Endothelial cell of umbilical vein (primary cell): ENCODE results near the gene CACNA1B. TPM values are rescaled to one million over a fixed set of nuclear protein-coding genes. Genes with fewer than 3 reads are reported as not detected.
"Not testable (repeated sequence)": the region's sequence is repeated elsewhere in the genome, so short reads cannot be mapped to it uniquely, and the experiment has no call there.

ENCODE experiments used
- BruUV-seq: library from RNA; stranded (reverse); fragments of 400-500 nt; replicated peaks from 2 replicates; lab custom pipeline; 2021; lab: Mats Ljungman, UMichigan
- CTCF ChIA-PET: fragments of 300-600, 350-600 bp; sonication (Branson Sonifier 250); formaldehyde crosslinking; loops from one replicate; lab custom pipeline; 2021; ENCODE audit warnings: antibody characterized with exemption, inconsistent platforms; lab: Charles Lee
- POLR2A ChIA-PET: fragments of 300-600, 350-600 bp; sonication (Branson Sonifier 250); formaldehyde crosslinking; loops from one replicate; lab custom pipeline; 2021; ENCODE audit warnings: antibody characterized with exemption, inconsistent platforms; lab: Charles Lee
- DNase-seq: peaks from one replicate; pipeline ENCODE4 v3.0.0-alpha.2; 2011; ENCODE audit warnings: low read depth, low spot score
- FAIRE-seq: peaks from 2 replicates; lab custom pipeline; 2011; peaks lifted over from hg19 to GRCh38; lab: Jason Lieb, UNC
- H2AFZ ChIP-seq: 2 replicates; pipeline ENCODE4 v1.6.0; 2012; ENCODE audit warnings: low read depth, low read length, control low read depth, inconsistent platforms
- H3K27ac ChIP-seq: 2 replicates; pipeline ENCODE4 v1.5.1; 2011; ENCODE audit warnings: low read depth, mild to moderate bottlenecking, control low read depth, low read length, moderate library complexity; ENCODE audit not compliant: insufficient read depth
- H3K27me3 ChIP-seq, 2 experiments: 2 replicates each; pipeline versions ENCODE4 v1.6.0 to v1.6.1; 2011; ENCODE audit warnings: low read length in 2 of 2, mixed read lengths in 1 of 2; ENCODE audit not compliant: control insufficient read depth in 2 of 2, insufficient read depth in 2 of 2
- H3K36me3 ChIP-seq, 2 experiments: 2 replicates in 1 of 2; 3 replicates in 1 of 2; pipeline ENCODE4 v1.5.1; 2011; ENCODE audit warnings: low read length in 2 of 2, mild to moderate bottlenecking in 1 of 2, moderate library complexity in 1 of 2; ENCODE audit not compliant: control insufficient read depth in 2 of 2, insufficient read depth in 2 of 2; ENCODE audit errors: extremely low read depth in 1 of 2
- H3K4me1 ChIP-seq: 3 replicates; pipeline ENCODE4 v1.5.1; 2011; ENCODE audit warnings: mild to moderate bottlenecking, low read length; ENCODE audit not compliant: control insufficient read depth, insufficient read depth; ENCODE audit errors: extremely low read depth
- H3K4me2 ChIP-seq: 2 replicates; pipeline ENCODE4 v1.6.1; 2011; ENCODE audit warnings: low read length, control low read depth, mixed read lengths; ENCODE audit not compliant: insufficient read depth
- H3K4me3 ChIP-seq, 3 experiments: fragments of 200-600 bp in 1 of 3; sonication (generic), shearing (Covaris generic) in 1 of 3; replicated peaks in 1 of 3; 2 replicates each; pipeline ENCODE4 v1.5.1; 2011 to 2016; ENCODE audit warnings: control low read depth in 3 of 3, low read length in 3 of 3, mild to moderate bottlenecking in 2 of 3, inconsistent platforms in 1 of 3, low read depth in 1 of 3, moderate library complexity in 1 of 3; ENCODE audit not compliant: insufficient read depth in 1 of 3
- H3K79me2 ChIP-seq: 2 replicates; pipeline ENCODE4 v1.6.0; 2012; ENCODE audit warnings: low read length, inconsistent platforms; ENCODE audit not compliant: control insufficient read depth, insufficient read depth
- H3K9ac ChIP-seq: replicated peaks from 2 replicates; pipeline ENCODE3; 2011; ENCODE audit warnings: low read length, control low read depth; ENCODE audit not compliant: insufficient read depth; ENCODE audit errors: extremely low read depth
- H3K9me1 ChIP-seq: replicated peaks from 3 replicates; pipeline ENCODE4 v1.6.0; 2011; ENCODE audit warnings: mild to moderate bottlenecking, low read length; ENCODE audit not compliant: control insufficient read depth, insufficient read depth; ENCODE audit errors: extremely low read depth
- H3K9me3 ChIP-seq: replicated peaks from 2 replicates; pipeline ENCODE4 v1.5.1; 2012; ENCODE audit warnings: low read length, inconsistent platforms; ENCODE audit not compliant: control insufficient read depth, insufficient read depth
- H4K20me1 ChIP-seq: replicated peaks from 2 replicates; pipeline ENCODE3; 2011; ENCODE audit warnings: mild to moderate bottlenecking, low read length; ENCODE audit not compliant: control insufficient read depth, insufficient read depth; ENCODE audit errors: extremely low read depth
- CTCF ChIP-seq, 2 donors: IDR thresholded peaks; 1 replicate in 1 of 2; 2 replicates in 1 of 2; pipeline ENCODE4 v1.5.1; 2011; ENCODE audit warnings: low read length in 2 of 2, mild to moderate bottlenecking in 2 of 2, moderate library complexity in 2 of 2, control low read depth in 1 of 2, inconsistent platforms in 1 of 2, low read depth in 1 of 2; ENCODE audit not compliant: insufficient read depth in 1 of 2; ENCODE audit errors: extremely low read depth in 1 of 2
- dilution Hi-C: fragments of 300-500 bp; cut with MboI; formaldehyde crosslinking; loops from one replicate; pipeline ENCODE4 v1.15.0; 2019; ENCODE audit warnings: low sequenced_read_pairs; ENCODE audit not compliant: extremely low pct_ligation_motif_present
- intact Hi-C: fragments of 100-400 bp; cut with micrococcal nuclease; formaldehyde crosslinking; loops from one replicate; pipeline ENCODE4 v1.10.0; 2022
- polyA plus RNA-seq, 4 experiments: library from polyadenylated mRNA; depleted of rRNA in 3 of 4; stranded (reverse) in 3 of 4; unstranded in 1 of 4; fragments of >200 nt; gene quantifications; 2 replicates each; pipeline versions ENCODE4 v1.2.1 to v1.2.3, GENCODE V29; 2011 to 2012; ENCODE audit warnings: missing spikeins in 1 of 4
- total RNA-seq: library from RNA; stranded (reverse); gene quantifications from 2 replicates; pipeline ENCODE4 v1.2.3, GENCODE V29; 2021

The CACNA1B gene
- total and polyA plus RNA-seq, 2 donors (not counting 3 experiments of a cell fraction or from before 2014, with no cell fraction given), result 0.11 to 0.41 TPM

GRCh38 chr9:138123086-138123485 is 245.5 kb downstream of the CACNA1B start:
- BruUV-seq, result no TSS peak
- intact Hi-C loops, result no loop called here
- POLR2A ChIA-PET, result no interaction called here

DNA sequence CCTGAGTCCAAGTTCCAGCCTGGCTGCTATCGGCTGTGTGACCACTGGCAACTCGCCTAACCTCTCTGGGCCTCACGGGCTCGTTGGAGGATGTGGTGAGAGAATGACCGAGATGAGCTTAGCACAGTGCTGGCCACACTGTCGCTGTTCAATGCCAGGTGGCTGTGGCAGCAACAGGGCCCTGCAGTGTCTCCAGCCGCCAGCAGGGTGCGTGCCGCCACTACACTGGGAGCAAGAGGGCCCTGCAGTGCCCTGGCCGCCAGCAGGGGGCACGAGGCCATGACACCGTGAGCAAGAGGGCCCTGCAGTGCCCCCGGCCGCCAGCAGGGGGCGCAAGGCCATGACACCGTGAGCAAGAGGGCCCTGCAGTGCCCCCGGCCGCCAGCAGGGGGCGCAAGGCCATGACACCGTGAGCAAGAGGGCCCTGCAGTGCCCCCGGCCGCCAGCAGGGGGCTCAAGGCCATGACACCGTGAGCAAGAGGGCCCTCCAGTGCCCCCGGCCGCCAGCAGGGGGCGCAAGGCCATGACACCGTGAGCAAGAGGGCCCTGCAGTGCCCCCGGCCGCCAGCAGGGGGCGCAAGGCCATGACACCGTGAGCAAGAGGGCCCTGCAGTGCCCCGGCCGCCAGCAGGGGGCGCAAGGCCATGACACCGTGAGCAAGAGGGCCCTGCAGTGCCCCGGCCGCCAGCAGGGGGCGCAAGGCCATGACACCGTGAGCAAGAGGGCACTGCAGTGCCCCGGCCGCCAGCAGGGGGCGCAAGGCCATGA is 248.7 kb downstream of the CACNA1B start:
- H3K4me3 ChIP-seq, CTCF ChIA-PET, H3K4me1 ChIP-seq, H3K9me1 ChIP-seq, BruUV-seq, H3K27ac ChIP-seq, H3K36me3 ChIP-seq, dilution Hi-C loops, H3K79me2 ChIP-seq, H3K9ac ChIP-seq, H2AFZ ChIP-seq, H3K4me2 ChIP-seq, DNase-seq, intact Hi-C loops, POLR2A ChIA-PET, FAIRE-seq, H3K27me3 ChIP-seq, H4K20me1 ChIP-seq, H3K9me3 ChIP-seq: not testable (repeated sequence)

More at GRCh38 chr9:138123086-138123485, 245.5 kb downstream of the CACNA1B start:
- Histone ChIP-seq H3K27me3 (no peaks in the 10 kb centered on the region), H3K4me3 (no peak overlapping the region), H4K20me1 (no peaks in the 10 kb centered on the region), H3K79me2 (no peaks in the 10 kb centered on the region), H3K27ac (no peak overlapping the region), H3K4me2 (no peak overlapping the region), H3K9me1 (no peaks in the 10 kb centered on the region), H2AFZ (no peak overlapping the region), H3K4me1 (no peaks in the 10 kb centered on the region), H3K9me3 (peaks cover 2% of the 10 kb centered on the region), H3K9ac (no peak overlapping the region), H3K36me3 (no peaks in the 10 kb centered on the region)
- FAIRE-seq (no peak), DNase-seq (no peak)
- dilution Hi-C loops, result no loop called here
- TF ChIP-seq CTCF (IDR thresholded peaks at IDR 0.05; ENCODE audit: extremely low read depth in 1 of 2, insufficient read depth in 1 of 2, low read depth in 1 of 2, low read length in 2 of 2), result no peak
- CTCF ChIA-PET, result no interaction called here

DNA sequence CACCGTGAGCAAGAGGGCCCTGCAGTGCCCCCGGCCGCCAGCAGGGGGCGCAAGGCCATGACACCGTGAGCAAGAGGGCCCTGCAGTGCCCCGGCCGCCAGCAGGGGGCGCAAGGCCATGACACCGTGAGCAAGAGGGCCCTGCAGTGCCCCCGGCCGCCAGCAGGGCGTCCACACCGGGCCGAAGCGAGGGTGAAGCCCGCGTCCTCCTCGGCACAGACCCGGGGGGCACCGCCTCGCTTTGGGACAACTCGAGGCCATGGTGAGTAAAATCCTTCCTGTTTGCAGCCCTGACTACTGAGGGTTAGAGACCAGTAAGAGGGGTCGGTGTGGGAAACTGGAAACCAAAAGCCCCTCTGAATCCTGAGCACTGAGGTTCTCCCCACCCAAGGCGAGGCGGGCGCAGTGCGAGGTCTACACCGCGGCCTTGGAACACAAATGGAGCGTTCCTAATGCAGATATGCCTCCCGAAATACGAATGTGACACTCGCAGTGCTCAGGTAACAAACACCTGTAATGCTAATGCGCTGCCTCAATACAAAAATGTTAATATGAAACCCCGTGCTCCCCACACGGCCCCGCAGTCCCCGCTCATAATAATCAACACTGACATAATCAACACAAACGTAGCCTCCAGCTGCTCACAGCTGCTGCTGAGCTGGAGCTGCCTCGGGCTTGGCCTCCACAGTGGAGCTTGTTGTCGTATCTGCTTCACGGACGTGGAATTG is 249.4 kb downstream of the CACNA1B start:
- BruUV-seq, H3K9me3 ChIP-seq, H3K79me2 ChIP-seq, CTCF ChIA-PET, intact Hi-C loops, POLR2A ChIA-PET, dilution Hi-C loops, H3K27me3 ChIP-seq, H3K4me1 ChIP-seq, FAIRE-seq, H3K4me3 ChIP-seq, DNase-seq, H3K27ac ChIP-seq, H2AFZ ChIP-seq, H3K4me2 ChIP-seq, H3K36me3 ChIP-seq, H4K20me1 ChIP-seq, H3K9me1 ChIP-seq, H3K9ac ChIP-seq: not testable (repeated sequence)
